Measurements from ENCODE around the gene WDR17.
"Not testable (repeated sequence)": the region's sequence is repeated elsewhere in the genome, so short reads cannot be mapped to it uniquely, and the experiment has no call there.

WDR17 gene

DNA sequence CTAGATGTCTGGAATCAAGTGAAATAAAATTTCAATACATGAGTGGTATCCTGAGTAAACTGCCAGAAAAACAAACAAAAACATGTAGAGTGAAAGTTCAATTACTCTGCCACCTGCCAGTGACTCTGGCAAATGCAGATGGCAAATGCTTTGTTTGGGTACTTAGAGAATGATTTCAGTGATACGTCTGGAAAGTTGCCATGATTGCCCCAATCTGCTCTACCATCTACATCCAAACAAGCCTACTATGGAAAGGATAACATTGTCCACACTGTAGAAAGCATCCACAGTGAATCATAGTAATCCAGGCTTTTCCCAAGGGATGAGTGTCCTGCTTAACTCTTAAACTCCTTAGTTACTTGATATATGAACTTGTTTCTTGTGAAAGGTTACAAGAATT lies 126.3 kb downstream of the WDR17 start:
- DNase-seq (ENCODE audit: low read depth in 2 of 2), result no peak

DNA sequence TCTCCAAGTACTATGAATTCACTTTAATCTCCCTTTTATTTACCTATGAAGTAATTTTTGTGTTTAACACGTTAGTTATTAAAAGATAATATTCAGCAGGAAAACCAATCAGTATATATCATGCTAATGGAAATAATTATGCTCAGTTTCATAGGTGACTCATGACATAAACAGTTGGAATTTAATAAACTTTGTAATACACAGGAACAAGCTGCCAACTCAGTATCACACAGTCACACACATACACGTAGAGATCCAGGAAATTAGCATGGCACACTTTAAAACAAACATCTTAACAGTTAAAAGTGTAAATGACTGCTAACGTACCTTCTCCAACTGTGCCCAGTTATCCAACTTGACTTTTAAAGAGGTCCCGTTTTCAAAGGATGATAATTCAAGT lies 127.5 kb downstream of the WDR17 start:
- DNase-seq (ENCODE audit: low read depth in 2 of 2), result no peak

DNA sequence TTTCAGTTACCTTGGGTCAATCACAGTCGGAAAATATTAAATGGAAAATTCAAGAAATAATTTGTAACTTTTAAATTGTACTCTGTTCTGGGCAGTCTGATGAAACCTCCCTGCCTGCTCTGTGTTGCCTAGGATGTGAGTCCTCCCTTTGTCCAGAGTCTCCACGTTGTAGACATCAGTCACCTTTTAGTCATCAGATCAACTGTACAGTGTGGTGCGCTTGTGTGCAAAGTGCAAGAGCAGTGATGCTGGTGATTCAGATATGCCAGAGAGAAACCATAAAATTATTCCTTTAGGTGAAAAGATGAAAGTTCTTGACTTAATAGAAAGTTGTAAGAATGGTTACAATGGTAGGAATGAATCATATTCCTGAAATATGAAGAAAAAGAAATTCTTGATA lies 128.3 kb downstream of the WDR17 start:
- peak; percentile 23 to 28 for DNase-seq (ENCODE audit: low read depth in 2 of 2)

DNA sequence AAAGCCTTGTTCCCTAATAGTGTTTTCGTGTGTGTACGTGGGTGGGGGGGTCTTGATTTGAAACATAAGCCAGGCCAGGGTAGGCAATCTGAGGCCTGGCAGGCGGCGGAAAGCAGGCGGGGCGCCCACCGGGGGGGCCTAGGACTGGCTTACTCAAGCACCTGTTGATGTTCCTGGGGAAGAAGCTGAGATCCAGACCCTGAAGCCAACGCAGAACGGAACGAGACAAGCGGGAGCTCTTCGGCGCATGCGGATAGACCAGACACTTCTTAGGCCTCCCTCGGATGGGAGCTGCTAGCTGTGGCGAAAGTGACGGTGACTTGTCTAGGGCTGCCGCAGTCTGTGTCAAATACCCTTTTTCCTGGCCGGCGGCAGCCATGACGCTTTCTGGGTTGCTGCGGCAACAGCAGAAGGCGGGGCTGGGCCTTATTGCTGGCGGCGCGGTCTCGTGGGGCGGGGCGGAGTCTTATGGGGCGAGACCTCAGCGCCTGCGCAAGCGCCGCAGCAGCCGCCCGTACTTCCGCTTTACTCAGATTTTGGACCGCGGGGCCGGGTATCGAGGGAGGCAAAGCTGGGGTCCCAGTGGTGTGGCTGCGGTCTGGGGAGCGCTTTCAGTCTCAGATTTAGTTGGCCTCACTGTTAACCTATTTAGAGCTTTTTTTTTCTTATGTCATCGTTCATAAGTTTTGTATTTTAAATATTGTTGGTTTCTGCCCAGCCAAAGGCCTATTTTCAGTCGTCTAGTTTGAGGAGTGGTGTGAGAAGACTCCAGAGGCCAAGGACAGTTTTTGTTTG lies 129.7 kb downstream of the WDR17 start, which contains the start of gene SPATA4:
SPATA4 (minus strand) TSS at position 402 of the 795 bp plus-strand sequence; CDS start at position 379, 23 bp downstream.
- peak; percentile 94 to 95 for DNase-seq (ENCODE audit: low read depth in 2 of 2)

DNA sequence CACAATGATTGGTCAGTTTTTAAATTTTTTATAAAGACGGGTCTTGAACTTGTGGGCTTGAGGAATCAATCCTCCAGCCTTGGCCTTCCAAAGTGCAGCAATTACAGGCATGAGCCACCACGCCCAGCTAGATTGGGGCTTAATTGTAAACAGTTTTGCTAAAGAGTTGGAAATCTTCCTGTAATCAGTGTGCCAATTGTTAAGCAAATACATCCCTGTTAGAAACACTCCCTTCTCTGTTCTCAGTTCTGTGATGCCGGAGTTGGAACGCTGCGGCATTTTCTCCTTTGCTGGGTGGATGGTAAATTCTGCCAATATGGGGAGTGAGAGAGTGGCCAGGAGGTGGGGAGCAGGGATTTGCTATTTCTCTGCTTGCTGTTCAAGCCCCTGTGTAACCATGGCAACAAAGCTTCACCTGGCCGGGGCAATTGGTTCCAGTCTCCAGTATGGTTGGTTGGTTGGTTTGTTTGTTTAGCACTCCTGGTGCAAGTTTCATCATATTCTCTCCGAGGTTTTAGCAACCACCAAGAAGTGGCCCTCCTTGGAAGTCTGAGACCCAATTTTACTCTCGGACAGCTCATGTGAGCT lies 132.8 kb downstream of the WDR17 start:
- DNase-seq (ENCODE audit: low read depth in 2 of 2), result no peak

DNA sequence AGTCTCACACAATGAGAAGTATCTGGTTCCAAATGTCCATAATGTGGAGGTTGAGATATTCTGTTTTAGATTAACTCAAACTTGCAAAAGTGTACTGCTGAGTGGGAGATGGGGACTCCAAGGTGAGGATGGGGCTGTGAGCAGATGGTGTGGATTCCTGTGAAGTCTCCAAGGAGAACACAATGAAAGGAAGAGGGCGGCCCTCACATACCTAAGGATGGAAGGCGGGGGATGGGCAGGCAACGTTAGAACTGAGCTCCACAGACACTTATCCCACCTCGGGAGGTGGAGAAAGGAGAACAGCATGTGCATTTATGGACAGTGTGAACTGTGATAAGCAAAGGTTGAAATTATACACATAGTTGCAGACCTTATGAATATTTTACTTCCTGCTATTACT lies 139.7 kb downstream of the WDR17 start:
- no peak for DNase-seq (ENCODE audit: low read depth in 2 of 2)

DNA sequence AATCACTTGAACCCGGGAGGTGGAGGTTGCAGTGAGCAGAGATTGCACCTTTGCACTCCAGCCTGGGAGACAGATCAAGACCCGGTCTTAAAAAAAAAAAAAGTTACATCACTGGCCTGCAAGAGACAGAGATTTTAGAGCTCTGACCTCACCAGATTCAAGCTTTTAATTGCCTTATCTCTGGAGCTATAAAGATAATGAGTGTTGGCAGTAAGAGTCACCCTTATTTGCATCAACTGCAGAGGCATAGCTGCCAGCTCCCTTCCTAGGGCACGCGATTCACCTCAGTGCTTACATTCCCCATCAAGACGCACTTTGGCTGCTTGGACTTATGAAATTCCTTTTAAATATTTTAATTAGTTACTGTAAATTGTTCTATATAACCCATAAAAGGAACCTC lies 142.2 kb downstream of the WDR17 start:
- DNase-seq (ENCODE audit: low read depth in 2 of 2), result no peak

DNA sequence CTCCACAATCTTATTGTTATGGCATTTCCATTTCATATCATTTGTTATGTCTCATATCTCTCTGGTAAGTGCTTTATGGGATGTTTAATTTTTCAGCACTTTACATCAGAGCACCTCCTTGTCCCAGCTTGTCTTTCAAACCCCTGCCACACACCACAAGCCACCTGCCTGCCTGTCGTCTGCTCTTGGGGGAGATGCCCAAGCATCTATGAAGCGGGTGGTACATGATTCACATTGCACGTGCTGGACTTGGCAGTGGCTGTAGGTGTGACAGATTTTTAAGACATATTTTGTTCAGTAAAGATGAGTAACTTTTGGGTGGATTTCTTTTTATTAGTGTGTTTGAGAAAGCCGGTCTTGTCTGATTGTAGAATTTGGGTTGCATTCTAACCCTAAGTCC lies 143.9 kb downstream of the WDR17 start:
- DNase-seq (ENCODE audit: low read depth in 2 of 2), result no peak

DNA sequence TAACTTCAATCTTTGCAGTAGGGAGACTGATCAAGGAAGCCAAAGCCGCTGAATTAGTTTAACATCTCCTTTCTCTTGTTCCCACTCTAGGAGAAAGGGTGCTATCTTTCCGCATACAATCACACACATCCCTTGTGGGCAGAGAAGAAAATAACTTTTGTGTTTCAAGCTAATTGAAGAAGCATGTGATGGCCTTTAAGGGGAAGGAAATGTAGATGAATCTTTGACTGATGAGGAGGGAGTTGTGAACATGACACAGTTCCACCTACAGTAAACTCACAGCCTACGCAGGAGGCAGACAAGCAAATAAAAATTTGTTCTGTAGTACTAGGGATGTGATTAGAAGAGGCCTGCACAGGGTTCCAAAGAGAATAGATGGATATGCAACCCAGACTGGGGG lies 144.5 kb downstream of the WDR17 start:
- DNase-seq (ENCODE audit: low read depth in 2 of 2), result no peak

DNA sequence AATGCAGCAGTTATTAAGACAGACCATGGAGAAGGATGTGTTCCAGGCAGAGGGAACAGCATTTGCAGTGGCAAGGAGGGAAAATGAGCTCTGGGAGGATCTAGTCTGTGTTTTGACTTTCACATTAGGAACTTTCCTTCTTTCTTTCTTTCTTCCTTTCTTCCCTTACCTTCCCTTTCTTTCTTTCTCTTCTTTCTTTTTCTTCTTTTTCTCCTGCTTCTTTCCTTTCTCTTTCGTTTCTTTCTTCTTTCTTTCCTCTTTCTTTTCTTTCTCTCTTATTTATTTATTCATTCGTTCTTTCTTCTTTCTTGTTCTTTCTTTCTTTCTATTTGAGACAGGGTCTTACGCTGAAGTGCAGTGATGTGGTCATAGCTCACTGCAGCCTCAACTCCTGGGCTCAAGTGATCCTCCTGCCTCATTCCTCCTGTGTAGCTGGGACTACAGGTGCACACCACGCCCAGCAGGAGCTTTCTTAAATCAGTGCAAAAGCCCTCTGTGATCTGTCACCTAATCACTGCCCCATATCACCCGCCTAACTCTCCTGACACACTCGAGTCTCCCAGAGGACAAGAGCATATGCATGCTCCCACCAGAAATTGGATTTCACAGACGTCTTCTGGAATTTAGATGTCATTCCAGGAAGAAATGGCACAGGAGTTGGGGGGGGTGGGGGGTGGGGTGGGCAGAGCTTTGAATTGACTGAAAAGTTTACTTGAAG lies 145.1 kb downstream of the WDR17 start:
- DNase-seq (ENCODE audit: low read depth in 2 of 2), result no peak

DNA sequence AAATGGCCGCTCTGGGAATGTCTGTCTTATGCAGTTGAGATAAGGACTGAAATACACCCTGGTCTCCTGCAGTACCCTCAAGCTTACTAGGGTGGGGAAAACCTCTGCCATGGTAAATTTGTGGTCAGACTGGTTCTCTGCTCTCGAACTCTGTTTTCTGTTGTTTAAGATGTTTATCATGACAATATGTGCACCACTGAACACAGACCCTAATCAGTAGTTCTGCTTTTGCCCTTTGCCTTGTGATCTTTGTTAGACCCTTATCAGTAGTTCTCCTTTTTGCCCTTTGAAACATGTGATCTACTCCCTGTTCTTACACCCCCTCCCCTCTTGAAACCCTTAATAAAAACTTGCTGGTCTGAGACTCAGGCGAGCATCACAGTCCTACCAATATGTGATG lies 146.7 kb downstream of the WDR17 start:
- not testable (repeated sequence) for DNase-seq (ENCODE audit: low read depth in 2 of 2)

DNA sequence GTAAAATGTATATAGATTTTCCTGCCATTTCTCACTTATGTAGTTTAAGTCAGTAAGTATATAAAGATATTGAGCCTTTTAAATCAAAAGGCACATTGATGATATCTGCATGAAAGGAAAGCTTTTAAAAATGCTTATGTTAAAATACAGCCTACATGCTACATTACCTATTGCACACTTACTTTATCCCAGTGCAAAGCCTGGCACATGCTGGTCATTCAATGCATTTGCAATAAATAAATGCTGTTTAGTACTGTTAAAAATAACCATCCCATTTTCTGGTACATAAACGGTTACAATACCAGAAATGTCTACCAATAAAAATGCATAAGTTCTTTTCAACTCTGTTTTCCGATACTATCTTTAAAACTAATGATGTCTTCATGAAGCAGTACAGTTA lies 151.9 kb downstream of the WDR17 start:
- no peak for DNase-seq (ENCODE audit: low read depth in 2 of 2)

DNA sequence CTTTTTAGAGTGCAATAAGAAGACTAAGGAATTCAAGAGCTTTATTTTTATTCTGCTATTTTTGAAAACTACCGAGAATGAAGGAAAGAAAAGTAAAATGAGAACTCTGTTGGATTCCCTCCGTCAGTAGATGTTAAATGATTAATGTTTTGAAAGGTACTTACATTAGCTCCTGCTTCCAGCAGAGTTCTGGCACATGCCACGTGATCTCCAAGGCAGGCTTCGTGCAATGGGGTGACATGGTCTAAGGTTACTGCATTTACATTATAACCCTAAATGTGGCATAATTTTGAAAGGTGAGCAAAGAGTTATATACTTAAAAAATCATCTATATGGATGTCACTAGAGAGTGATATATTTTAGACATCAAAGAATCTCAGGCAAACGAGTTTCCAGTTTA lies 156.5 kb downstream of the WDR17 start:
- no peak for DNase-seq (ENCODE audit: low read depth in 2 of 2)

DNA sequence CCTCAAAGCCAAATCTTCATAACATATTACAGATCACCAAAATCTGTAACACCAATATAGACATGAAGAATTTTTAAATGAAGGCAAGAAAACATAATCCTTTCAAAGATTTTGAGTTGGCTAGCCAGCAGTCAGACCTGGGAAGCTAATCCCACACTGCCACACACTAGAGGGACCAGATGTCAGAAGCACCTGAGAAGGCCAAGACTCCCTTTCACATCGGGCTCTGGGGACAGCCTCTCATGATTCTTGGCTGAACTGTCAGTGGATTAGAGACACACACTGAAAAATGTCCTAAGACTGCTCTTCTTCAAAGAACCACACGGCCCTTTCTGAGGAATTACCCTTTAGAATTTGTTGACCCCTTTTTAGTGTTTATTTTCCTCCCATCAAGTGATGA lies 157.9 kb downstream of the WDR17 start:
- DNase-seq (ENCODE audit: low read depth in 2 of 2), result no peak

DNA sequence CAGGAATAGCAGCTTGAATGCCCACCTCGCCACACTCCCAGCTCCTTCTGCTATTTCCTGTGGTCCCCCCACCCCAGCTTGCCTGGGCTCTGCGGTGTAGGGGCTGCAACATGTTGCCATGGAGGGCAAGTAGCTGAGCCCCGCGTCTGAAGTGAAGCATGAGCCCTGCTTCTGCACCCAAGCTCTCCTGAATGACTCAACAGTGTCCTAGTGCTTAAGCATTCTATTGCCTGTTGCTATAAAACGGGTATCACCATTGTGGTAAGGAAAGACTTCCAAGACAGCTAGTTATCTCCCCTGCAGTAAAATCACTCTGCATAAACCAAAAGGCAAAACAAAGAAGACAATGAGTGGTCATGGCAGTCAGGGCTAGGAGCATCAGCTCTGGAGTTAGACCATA lies 161.1 kb downstream of the WDR17 start:
- no peak for DNase-seq (ENCODE audit: low read depth in 2 of 2)

DNA sequence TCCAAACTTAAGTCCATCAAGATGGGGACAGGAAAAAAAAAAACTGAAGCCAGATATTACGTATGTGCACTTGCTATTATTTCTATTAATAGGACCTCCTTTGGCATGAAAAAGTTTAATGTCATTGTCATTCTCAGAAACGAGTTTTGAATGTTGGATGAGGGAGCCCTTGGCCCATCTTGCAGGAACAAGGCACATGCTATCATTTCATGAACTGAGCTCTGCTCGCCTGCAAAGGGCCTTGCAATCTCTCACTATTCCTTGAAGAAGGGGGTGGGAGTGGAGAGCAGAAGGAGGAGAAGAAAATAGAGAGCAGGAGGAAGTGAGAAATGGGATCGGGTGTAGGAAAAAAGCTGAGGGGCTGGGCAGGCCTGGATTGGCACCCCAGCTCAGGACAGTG lies 164.0 kb downstream of the WDR17 start:
- DNase-seq (ENCODE audit: low read depth in 2 of 2), result no peak

Data from stimulated activated CD8-positive, alpha-beta memory T cell treated with anti-CD3 and anti-CD28 coated beads, Interleukin-15, amount 100 ng/mL, for 48 hours (primary cell).